RWPE2 (cell line): ENCODE results near the gene MAPKAPK2.

Source experiments
- ATAC-seq: fragments of 200-7000 bp; cut with Tn5 transposase; 3 replicates; pipeline ENCODE4 v1.9.1; 2021; ENCODE audit warnings: low read depth
- DNase-seq: peaks from one replicate; pipeline ENCODE4 v3.0.0-alpha.2; 2020; ENCODE audit warnings: low spot score
- H3K27ac ChIP-seq: fragments of 450-650 bp; 2 replicates; pipeline ENCODE4 v1.5.1; 2017; ENCODE audit warnings: mild to moderate bottlenecking; ENCODE audit not compliant: poor library complexity, severe bottlenecking
- H3K27me3 ChIP-seq: fragments of 250-450 bp; sonication (Bioruptor Pico); 2 replicates; pipeline ENCODE4 v1.5.1; 2021; ENCODE audit warnings: mild to moderate bottlenecking, moderate library complexity; ENCODE audit not compliant: insufficient read depth, poor library complexity, severe bottlenecking
- H3K36me3 ChIP-seq: fragments of 250-450 bp; sonication (Bioruptor Pico); 2 replicates; pipeline ENCODE4 v1.5.1; 2020; ENCODE audit warnings: low read depth, mild to moderate bottlenecking, moderate library complexity
- H3K4me1 ChIP-seq: fragments of 250-450 bp; sonication (Bioruptor Pico); 2 replicates; pipeline ENCODE4 v1.5.1; 2021; ENCODE audit warnings: mild to moderate bottlenecking, moderate library complexity; ENCODE audit not compliant: insufficient read depth, poor library complexity, severe bottlenecking
- H3K4me3 ChIP-seq: fragments of 250-450 bp; sonication (Bioruptor Pico); 2 replicates; pipeline ENCODE4 v1.5.1; 2021; ENCODE audit warnings: mild to moderate bottlenecking, moderate library complexity; ENCODE audit not compliant: severe bottlenecking
- H3K9me3 ChIP-seq: fragments of 250-450 bp; sonication (Bioruptor Pico); 2 replicates; pipeline ENCODE4 v1.5.1; 2021; ENCODE audit warnings: mild to moderate bottlenecking, moderate library complexity; ENCODE audit not compliant: severe bottlenecking
- TF ChIP-seq, protein P1 (sequence below): fragments of 450-650 bp; IDR thresholded peaks from one replicate; pipeline ENCODE4 v1.5.1; 2017; ENCODE audit warnings: mild to moderate bottlenecking, moderate library complexity; ENCODE audit not compliant: poor library complexity, severe bottlenecking

MAPKAPK2 gene

DNA sequence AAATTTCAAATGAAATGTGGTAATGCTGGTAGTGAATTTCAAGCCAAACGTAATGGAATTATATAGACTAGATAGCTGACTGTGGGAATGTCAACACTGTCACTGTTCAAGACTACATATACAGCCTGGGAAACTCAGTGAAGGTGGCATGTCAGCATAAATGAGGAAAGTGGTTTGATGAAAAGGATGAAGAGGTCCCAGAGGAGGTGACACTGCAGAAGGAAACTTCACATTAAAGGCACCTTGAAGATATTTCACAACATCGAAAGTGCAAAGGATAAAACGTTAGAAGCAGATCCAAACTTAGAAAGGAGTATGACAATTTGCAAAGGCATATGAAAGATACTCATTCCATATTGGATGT lies 25.7 kb downstream of the MAPKAPK2 start:
- no peak for DNase-seq
- H3K36me3 ChIP-seq: no peaks in the 10 kb centered on the region
- peaks cover 33% of the 10 kb centered on the region for H3K4me1 ChIP-seq

DNA sequence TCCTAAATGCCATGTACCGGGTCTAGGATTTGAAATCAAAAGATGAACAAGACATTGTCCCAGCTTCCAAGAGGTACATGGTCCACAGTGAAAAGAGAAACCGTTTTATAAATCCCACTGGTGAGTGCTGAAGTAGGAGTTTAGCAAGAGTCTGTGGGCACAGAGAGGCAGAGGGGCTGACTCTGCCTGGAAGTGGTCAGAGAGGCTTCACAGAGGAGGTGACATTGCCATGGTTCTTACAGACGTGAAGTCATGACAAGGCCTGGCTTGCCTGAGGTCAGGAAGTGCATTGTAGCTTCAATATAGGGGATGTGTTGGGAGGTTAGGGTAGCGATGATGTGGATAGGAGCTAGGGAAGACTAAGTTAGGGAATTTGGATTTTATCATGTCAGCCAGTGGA lies 28.4 kb downstream of the MAPKAPK2 start:
- Histone ChIP-seq H3K4me3 (no peak overlapping the region), H3K4me1 (peaks cover 37% of the 10 kb centered on the region), H3K27me3 (no peaks in the 10 kb centered on the region), H3K36me3 (no peaks in the 10 kb centered on the region), H3K9me3 (no peaks in the 10 kb centered on the region), H3K27ac (no peak overlapping the region)
- TF ChIP-seq, protein P1, sequence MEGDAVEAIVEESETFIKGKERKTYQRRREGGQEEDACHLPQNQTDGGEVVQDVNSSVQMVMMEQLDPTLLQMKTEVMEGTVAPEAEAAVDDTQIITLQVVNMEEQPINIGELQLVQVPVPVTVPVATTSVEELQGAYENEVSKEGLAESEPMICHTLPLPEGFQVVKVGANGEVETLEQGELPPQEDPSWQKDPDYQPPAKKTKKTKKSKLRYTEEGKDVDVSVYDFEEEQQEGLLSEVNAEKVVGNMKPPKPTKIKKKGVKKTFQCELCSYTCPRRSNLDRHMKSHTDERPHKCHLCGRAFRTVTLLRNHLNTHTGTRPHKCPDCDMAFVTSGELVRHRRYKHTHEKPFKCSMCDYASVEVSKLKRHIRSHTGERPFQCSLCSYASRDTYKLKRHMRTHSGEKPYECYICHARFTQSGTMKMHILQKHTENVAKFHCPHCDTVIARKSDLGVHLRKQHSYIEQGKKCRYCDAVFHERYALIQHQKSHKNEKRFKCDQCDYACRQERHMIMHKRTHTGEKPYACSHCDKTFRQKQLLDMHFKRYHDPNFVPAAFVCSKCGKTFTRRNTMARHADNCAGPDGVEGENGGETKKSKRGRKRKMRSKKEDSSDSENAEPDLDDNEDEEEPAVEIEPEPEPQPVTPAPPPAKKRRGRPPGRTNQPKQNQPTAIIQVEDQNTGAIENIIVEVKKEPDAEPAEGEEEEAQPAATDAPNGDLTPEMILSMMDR: no peak
- DNase-seq: no peak
- ATAC-seq: no peak

More for the DNA sequence above, 25.7 kb downstream of the MAPKAPK2 start:
- Histone ChIP-seq H3K9me3 (no peaks in the 10 kb centered on the region), H3K27me3 (no peaks in the 10 kb centered on the region), H3K4me3 (no peak overlapping the region), H3K27ac (peak overlapping the region; percentile 64)
- ATAC-seq: no peak
- TF ChIP-seq, protein P1: no peak

DNA sequence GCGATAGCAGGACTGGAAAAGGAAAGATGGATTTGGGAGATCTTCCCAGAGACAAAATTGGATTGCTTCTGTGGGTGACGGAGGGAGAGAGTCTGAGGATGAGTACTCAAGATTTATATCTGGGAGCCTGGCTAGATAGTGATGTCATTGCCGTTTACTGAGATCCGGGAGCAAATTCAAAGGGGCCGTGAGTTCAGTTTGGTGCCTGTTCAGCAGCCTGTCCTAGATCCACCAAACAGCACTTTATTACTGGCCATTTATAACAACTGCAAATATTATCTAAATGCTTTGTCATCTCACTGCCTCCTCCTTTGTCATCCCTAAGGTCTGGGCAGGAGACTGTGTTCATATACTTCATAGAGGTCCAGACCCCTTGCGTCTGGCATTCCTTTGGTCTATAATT lies 29.2 kb downstream of the MAPKAPK2 start:
- no peaks in the 10 kb centered on the region for H3K36me3 ChIP-seq
- H3K9me3 ChIP-seq: no peaks in the 10 kb centered on the region
- no peak for ATAC-seq
- no peak for DNase-seq
- H3K27me3 ChIP-seq: no peaks in the 10 kb centered on the region
- no peak overlapping the region for H3K27ac ChIP-seq
- no peak overlapping the region for H3K4me3 ChIP-seq
- TF ChIP-seq, protein P1: no peak
- H3K4me1 ChIP-seq: peaks cover 29% of the 10 kb centered on the region

DNA sequence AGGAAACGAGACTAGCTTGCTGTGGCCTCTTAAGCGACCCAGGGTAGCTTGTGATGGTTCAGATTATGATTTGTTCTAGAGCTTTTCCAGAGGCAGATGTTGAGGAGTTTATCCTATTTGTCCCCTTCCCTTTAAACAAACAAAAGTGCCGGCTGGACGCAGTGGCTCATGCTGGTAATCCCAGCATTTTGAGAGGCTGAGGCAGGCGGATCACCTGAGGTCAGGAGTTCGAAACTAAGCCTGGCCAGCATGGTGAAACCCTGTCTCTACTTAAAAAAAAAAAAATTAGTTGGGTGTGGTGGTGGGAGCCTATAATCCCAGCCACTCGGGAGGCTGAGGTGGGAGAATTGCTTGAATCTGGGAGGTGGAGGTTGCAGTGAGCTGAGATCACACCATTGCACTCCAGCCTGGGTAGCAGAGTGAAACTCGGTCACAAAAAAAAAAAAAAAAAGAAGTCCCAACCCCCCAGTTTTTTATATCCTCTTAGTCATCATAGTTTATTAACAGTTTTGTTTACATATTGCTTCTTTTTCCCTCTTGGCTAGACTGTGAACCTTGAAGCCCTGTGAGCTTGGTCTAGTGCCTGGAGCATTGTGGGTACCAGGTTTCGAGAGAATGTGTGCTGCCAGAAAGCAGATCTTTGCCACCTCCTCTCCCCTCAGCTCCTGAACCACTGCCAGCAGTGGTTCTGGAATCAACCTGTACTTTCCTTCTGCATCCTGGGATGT lies 29.8 kb downstream of the MAPKAPK2 start:
- Histone ChIP-seq H3K4me3 (no peak overlapping the region), H3K27me3 (no peaks in the 10 kb centered on the region), H3K27ac (no peak overlapping the region), H3K4me1 (peaks cover 23% of the 10 kb centered on the region), H3K36me3 (no peaks in the 10 kb centered on the region), H3K9me3 (no peaks in the 10 kb centered on the region)
- peak; percentile 63 for ATAC-seq
- DNase-seq: no peak
- TF ChIP-seq, protein P1: no peak

DNA sequence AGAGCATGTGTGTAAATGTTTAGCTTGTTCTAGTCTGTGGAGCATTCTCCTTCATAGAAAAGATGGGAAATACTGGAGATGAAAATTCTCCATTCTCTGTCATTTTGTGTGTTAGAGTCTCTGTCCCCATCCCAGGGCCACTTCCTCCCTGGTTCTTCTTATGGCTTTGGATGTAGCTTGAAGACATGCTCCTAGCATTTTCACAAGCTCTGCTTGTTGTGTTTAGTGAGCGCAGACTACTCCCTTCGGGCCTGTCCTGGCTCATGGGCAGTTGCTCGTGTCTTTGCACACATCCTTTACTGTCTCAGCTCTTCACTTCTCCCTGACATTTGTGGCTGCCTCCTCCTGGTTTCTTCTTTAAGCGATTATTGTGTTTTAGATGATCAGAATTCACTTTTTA lies 30.4 kb downstream of the MAPKAPK2 start:
- DNase-seq: no peak
- H3K36me3 ChIP-seq: no peaks in the 10 kb centered on the region

More for the DNA sequence above, 30.4 kb downstream of the MAPKAPK2 start:
- TF ChIP-seq, protein P1: no peak
- no peak overlapping the region for H3K27ac ChIP-seq
- H3K4me3 ChIP-seq: no peak overlapping the region
- peaks cover 17% of the 10 kb centered on the region for H3K4me1 ChIP-seq
- no peaks in the 10 kb centered on the region for H3K27me3 ChIP-seq
- H3K9me3 ChIP-seq: no peaks in the 10 kb centered on the region
- no peak for ATAC-seq
